Kidney (tissue), 14 donors: ENCODE measurements around the gene TMEM86A. TPM values are rescaled to one million over a fixed set of nuclear protein-coding genes. Genes with fewer than 3 reads are reported as not detected.

Experiments
- DNase-seq, 5 donors: peaks; one replicate each; pipeline ENCODE4 v3.0.0-alpha.2; 2013 to 2020
- FAIRE-seq: peaks from 2 replicates; lab custom pipeline; 2012; peaks lifted over from hg19 to GRCh38; lab: Jason Lieb, UNC
- H3K27ac ChIP-seq, 2 donors: one replicate each; pipeline ENCODE4 v1.7.0; 2013; ENCODE audit warnings: low read depth in 2 of 2, low read length in 2 of 2, inconsistent platforms in 1 of 2
- H3K27me3 ChIP-seq: one replicate; pipeline ENCODE4 v1.7.1; 2013; ENCODE audit warnings: low read length, inconsistent platforms; ENCODE audit not compliant: control insufficient read depth, insufficient read depth
- H3K36me3 ChIP-seq, 3 donors: one replicate each; pipeline versions ENCODE4 v1.7.0 to v1.7.1; 2013; ENCODE audit warnings: low read length in 3 of 3, control low read depth in 1 of 3, inconsistent platforms in 1 of 3; ENCODE audit not compliant: insufficient read depth in 3 of 3, control insufficient read depth in 2 of 3
- H3K4me1 ChIP-seq, 3 donors: one replicate each; pipeline versions ENCODE4 v1.7.0 to v1.7.1; 2013; ENCODE audit warnings: low read length in 3 of 3, inconsistent platforms in 1 of 3, low read depth in 1 of 3; ENCODE audit not compliant: control insufficient read depth in 2 of 3, insufficient read depth in 2 of 3
- H3K4me3 ChIP-seq, 3 donors: one replicate each; pipeline versions ENCODE4 v1.7.0 to v1.8.1; 2013; ENCODE audit warnings: low read length in 3 of 3, control low read depth in 1 of 3, inconsistent platforms in 1 of 3
- H3K9ac ChIP-seq, 3 donors: one replicate each; pipeline versions ENCODE4 v1.7.0 to v1.7.1; 2013; ENCODE audit warnings: low read length in 3 of 3, control low read depth in 1 of 3, inconsistent platforms in 1 of 3
- H3K9me3 ChIP-seq, 3 donors: one replicate each; pipeline versions ENCODE4 v1.7.0 to v1.7.1; 2013; ENCODE audit warnings: low read length in 3 of 3, control low read depth in 1 of 3, inconsistent platforms in 1 of 3; ENCODE audit not compliant: control insufficient read depth in 2 of 3, insufficient read depth in 1 of 3
- CTCF ChIP-seq: IDR thresholded peaks from 3 replicates; pipeline ENCODE4 v1.5.1; 2012; ENCODE audit warnings: mild to moderate bottlenecking, moderate library complexity, borderline replicate concordance; ENCODE audit not compliant: insufficient read depth; ENCODE audit errors: extremely low read depth
- intact Hi-C: fragments of 100-400 bp; cut with DNase I; formaldehyde crosslinking; loops from one replicate; pipeline ENCODE4 v1.11.1; 2022
- polyA plus RNA-seq: library from polyadenylated mRNA; stranded (reverse); fragments of 350-450 nt; fragmentation: Illumina TruSeq; extraction: RNeasy Lipid Tissue Mini Kit (QIAGEN cat#74804); gene quantifications from one replicate; pipeline ENCODE4 v1.2.3, GENCODE V29; 2014; ENCODE audit warnings: low read depth, low replicate concordance; ENCODE audit not compliant: insufficient read depth
- total RNA-seq: library from RNA; stranded (reverse); fragmentation: NEBNext Ultra II Directional; extraction: Animal tissue kit (Norgen Biotek cat#: 25700); gene quantifications from one replicate; pipeline ENCODE4 v1.2.1, GENCODE V29; 2021
- donor health status: control.
- donor health status: control.
- donor health status: control.
- donor health status: control.
- donor health status: control.
- donor health status: DM: yes; HTN: yes; CAD: no.
- donor health status: Normal renal cell carcinoma (clear cell type).

The TMEM86A gene
- total and polyA plus RNA-seq, 2 donors from 2014 or later: 7.4 to 17.1 TPM

DNA sequence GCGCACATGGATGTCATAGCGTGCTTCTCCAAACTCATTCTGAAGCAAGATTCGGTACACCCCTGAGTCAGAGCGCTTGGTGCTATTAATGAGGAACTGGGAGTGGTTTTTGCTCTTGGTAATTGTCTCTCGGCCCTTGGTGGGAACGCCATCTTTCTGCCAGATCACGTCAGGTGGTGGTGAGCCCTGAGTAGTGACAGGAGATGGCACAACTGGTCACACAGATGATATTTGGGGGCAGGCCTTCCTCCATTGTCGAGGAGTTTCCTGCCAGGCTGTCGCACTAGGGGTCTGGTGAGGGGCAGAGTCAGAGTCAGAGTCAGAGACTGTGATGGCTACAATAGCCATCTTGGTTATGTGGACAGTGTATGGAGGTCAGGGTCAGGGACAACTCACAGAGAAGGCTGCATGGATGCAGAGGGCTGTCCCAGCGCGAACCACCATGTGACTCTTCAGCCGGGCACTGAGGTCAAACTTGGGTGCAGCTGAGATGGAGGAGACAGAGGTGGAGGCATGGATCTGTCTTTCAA, 9.3 kb downstream of the TMEM86A start:
- Histone ChIP-seq H3K9me3 (no peaks in the 10 kb centered on the region), H3K36me3 (no peaks in the 10 kb centered on the region), H3K27ac (no peak overlapping the region), H3K4me1 (peaks cover 0 to 17% (median 17%) of the 10 kb centered on the region in 3 donors), H3K4me3 (no peak overlapping the region), H3K9ac (no peak overlapping the region), H3K27me3 (no peaks in the 10 kb centered on the region)
- no peak for TF ChIP-seq CTCF
- intact Hi-C loops: no loop called here
- DNase-seq: peak in 1 of 5 donors; percentile 29
- no peak for FAIRE-seq

DNA sequence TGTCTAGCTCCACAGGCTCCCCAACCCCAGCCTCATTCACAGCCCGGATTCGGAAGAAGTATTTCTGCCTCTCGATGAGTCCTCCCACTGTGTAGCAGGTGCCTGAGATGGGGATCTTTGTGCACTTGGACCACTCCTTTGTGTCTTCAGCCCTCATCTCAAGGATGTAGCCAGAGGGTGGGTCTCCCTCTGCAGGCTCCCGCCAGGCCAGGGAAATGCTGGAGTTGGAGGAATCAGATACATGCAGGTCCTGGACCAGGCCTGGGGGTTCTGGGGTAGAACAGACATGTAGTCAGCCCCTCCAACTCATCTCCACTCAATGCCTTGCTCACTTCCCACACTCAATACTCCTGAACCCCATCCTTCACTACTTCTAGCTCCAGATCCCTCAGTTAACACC, 10.8 kb downstream of the TMEM86A start:
- no peak overlapping the region for H3K9ac ChIP-seq
- FAIRE-seq: no peak

GRCh38 chr11:18710545-18710944, 12.0 kb downstream of the TMEM86A start:
- Histone ChIP-seq H3K27ac (no peak overlapping the region), H3K36me3 (no peaks in the 10 kb centered on the region), H3K4me1 (peaks cover 0 to 9% (median 5%) of the 10 kb centered on the region in 3 donors), H3K9ac (no peak overlapping the region), H3K4me3 (no peak overlapping the region), H3K9me3 (no peaks in the 10 kb centered on the region), H3K27me3 (no peaks in the 10 kb centered on the region)
- intact Hi-C loops: no loop called here
- no peak for TF ChIP-seq CTCF
- DNase-seq (no peak), FAIRE-seq (no peak)

More for the DNA sequence above, 10.8 kb downstream of the TMEM86A start:
- H3K36me3 ChIP-seq: no peaks in the 10 kb centered on the region
- DNase-seq: no peak
- no peaks in the 10 kb centered on the region for H3K9me3 ChIP-seq
- intact Hi-C loops: no loop called here
- no peak overlapping the region for H3K4me3 ChIP-seq
- no peaks in the 10 kb centered on the region for H3K27me3 ChIP-seq
- H3K27ac ChIP-seq: no peak overlapping the region
- H3K4me1 ChIP-seq: peaks cover 0 to 17% (median 10%) of the 10 kb centered on the region in 3 donors
- no peak for TF ChIP-seq CTCF
